PC-9 (cell line): Measurements from ENCODE around the gene FAM221B.

Experiments used
- CTCF ChIP-seq: fragments of 200-600 bp; sonication (generic); conservative IDR thresholded peaks from 2 replicates; pipeline ENCODE4 v1.6.1; 2017; ENCODE audit warnings: mixed run types, antibody characterized with exemption, mild to moderate bottlenecking, moderate library complexity
- EZH2 ChIP-seq: fragments of 200-600 bp; sonication (generic); IDR thresholded peaks from 2 replicates; pipeline ENCODE4 v1.8.0; 2017; ENCODE audit warnings: antibody characterized with exemption, low read depth

- TF ChIP-seq EZH2: no peak
- TF ChIP-seq CTCF: no peak
Measured at GRCh38 chr9:35814841-35815543, 13.5 kb downstream of the FAM221B start, which contains the start of gene HINT2.
